Loucy (cell line): ENCODE data around the gene ADCY9.

ENCODE experiments used
- H2AFZ ChIP-seq: fragments of 200-600 bp; sonication (generic); 2 replicates; pipeline ENCODE4 v1.6.0; 2016; ENCODE audit warnings: antibody characterized with exemption, mild to moderate bottlenecking, low read length, moderate library complexity
- H3F3A ChIP-seq: fragments of 200-600 bp; 2 replicates; pipeline ENCODE4 v1.6.0; 2016; ENCODE audit warnings: antibody characterized with exemption, low read depth, mild to moderate bottlenecking
- H3K27me3 ChIP-seq: fragments of 200-600 bp; sonication (generic); 2 replicates; pipeline ENCODE4 v1.6.1; 2014; ENCODE audit warnings: low read length, mild to moderate bottlenecking; ENCODE audit not compliant: insufficient read depth, poor library complexity, severe bottlenecking
- H3K36me3 ChIP-seq: fragments of 200-600 bp; sonication (generic); 2 replicates; pipeline ENCODE4 v1.6.1; 2016; ENCODE audit warnings: low read length; ENCODE audit not compliant: insufficient read depth
- H3K4me1 ChIP-seq: fragments of 200-600 bp; sonication (generic); 2 replicates; pipeline ENCODE4 v1.5.1; 2014; ENCODE audit warnings: low read length, mild to moderate bottlenecking; ENCODE audit not compliant: insufficient read depth, poor library complexity, severe bottlenecking
- H3K4me2 ChIP-seq: fragments of 200-600 bp; sonication (generic); 2 replicates; pipeline ENCODE4 v1.6.0; 2014; ENCODE audit warnings: antibody characterized with exemption, low read length, low read depth, mild to moderate bottlenecking; ENCODE audit not compliant: poor library complexity, severe bottlenecking
- H3K4me3 ChIP-seq: fragments of 200-600 bp; sonication (generic); 2 replicates; pipeline ENCODE4 v1.5.1; 2014; ENCODE audit warnings: low read length, mild to moderate bottlenecking, mixed read lengths; ENCODE audit not compliant: poor library complexity, severe bottlenecking
- H3K79me2 ChIP-seq: fragments of 200-600 bp; sonication (generic); 2 replicates; pipeline ENCODE4 v1.6.1; 2014; ENCODE audit warnings: low read length; ENCODE audit not compliant: insufficient read depth
- H3K9ac ChIP-seq: fragments of 200-600 bp; sonication (generic); 2 replicates; pipeline ENCODE4 v1.6.0; 2014; ENCODE audit warnings: mild to moderate bottlenecking, low read depth, low read length, moderate library complexity; ENCODE audit not compliant: poor library complexity, severe bottlenecking
- H3K9me2 ChIP-seq: fragments of 200-600 bp; sonication (generic); replicated peaks from 2 replicates; pipeline ENCODE4 v1.6.1; 2016; ENCODE audit warnings: low read depth, low read length, mixed read lengths
- H3K9me3 ChIP-seq: fragments of 200-600 bp; sonication (generic); 2 replicates; pipeline ENCODE4 v1.6.1; 2014; ENCODE audit warnings: mild to moderate bottlenecking, antibody characterized with exemption, low read length, low read depth; ENCODE audit not compliant: insufficient read depth
- H4K20me1 ChIP-seq: fragments of 200-600 bp; sonication (generic); 2 replicates; pipeline ENCODE4 v1.6.0; 2014; ENCODE audit warnings: antibody characterized with exemption, low read length, mild to moderate bottlenecking; ENCODE audit not compliant: insufficient read depth, poor library complexity, severe bottlenecking
- CTCF ChIP-seq: fragments of 200-600 bp; sonication (generic); conservative IDR thresholded peaks from 2 replicates; pipeline ENCODE4 v1.5.1; 2014; ENCODE audit warnings: mild to moderate bottlenecking, antibody characterized with exemption, low read length
- EZH2phosphoT487 ChIP-seq: fragments of 200-600 bp; IDR thresholded peaks from 2 replicates; pipeline ENCODE4 v1.6.1; 2018; ENCODE audit warnings: antibody characterized with exemption, mild to moderate bottlenecking, moderate library complexity, borderline replicate concordance

ADCY9 gene

GRCh38 chr16:3949946-3950342, 166.3 kb downstream of the ADCY9 start:
- H4K20me1 ChIP-seq, result no peaks in the 10 kb centered on the region
- no peak overlapping the region for H3K9ac ChIP-seq
- H2AFZ ChIP-seq, result no peak overlapping the region
- no peak overlapping the region for H3K4me2 ChIP-seq
- no peaks in the 10 kb centered on the region for H3K79me2 ChIP-seq
- H3K27me3 ChIP-seq, result no peaks in the 10 kb centered on the region
- no peak overlapping the region for H3K4me3 ChIP-seq
- no peaks in the 10 kb centered on the region for H3K9me2 ChIP-seq
- H3K4me1 ChIP-seq, result no peaks in the 10 kb centered on the region
- no peaks in the 10 kb centered on the region for H3K9me3 ChIP-seq
- H3K36me3 ChIP-seq, result no peaks in the 10 kb centered on the region
- no peaks in the 10 kb centered on the region for H3F3A ChIP-seq
- TF ChIP-seq EZH2phosphoT487, result no peak
- no peak for TF ChIP-seq CTCF

- Histone ChIP-seq H3K4me3 (no peak overlapping the region), H3K9ac (no peak overlapping the region)
These were observed 167.0 kb downstream of the ADCY9 start for GRCh38 chr16:3949287-3949686.

DNA sequence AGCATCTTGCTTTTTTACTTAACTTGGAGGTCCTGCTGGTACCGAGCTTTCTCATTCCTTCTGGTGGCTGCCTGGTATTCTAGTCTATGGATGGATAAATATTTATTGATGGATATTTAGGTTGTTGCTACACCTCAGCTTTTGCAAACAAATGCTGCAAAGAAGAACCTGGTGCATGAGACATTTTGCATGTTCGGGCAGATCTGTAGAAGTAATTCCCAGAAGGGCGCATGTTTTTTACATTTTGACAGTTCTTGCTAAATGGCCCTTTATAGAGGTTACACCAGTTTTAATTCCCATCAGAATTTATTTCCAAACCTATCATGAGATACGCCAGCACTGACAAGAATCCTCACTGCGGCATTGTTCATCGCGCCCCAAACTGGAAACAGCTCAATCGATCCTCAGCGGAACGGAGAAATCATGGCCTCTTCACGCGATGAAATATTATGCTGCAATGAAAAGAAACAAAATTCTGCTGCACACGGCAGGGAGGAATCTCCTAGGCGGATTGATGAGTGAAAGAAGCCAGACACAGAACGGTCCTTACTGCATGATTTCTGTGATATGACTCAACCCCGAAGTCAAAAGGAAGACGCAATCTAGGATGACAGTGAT, 167.8 kb downstream of the ADCY9 start:
- no peaks in the 10 kb centered on the region for H3K9me3 ChIP-seq
- no peak overlapping the region for H3K4me3 ChIP-seq
- no peaks in the 10 kb centered on the region for H3K27me3 ChIP-seq
- no peak overlapping the region for H3K9ac ChIP-seq
- H3K79me2 ChIP-seq, result no peaks in the 10 kb centered on the region
- TF ChIP-seq CTCF, result no peak
- no peak for TF ChIP-seq EZH2phosphoT487
- H3K4me2 ChIP-seq, result no peak overlapping the region
- no peaks in the 10 kb centered on the region for H3K9me2 ChIP-seq
- H4K20me1 ChIP-seq, result no peaks in the 10 kb centered on the region
- no peaks in the 10 kb centered on the region for H3K4me1 ChIP-seq
- no peak overlapping the region for H2AFZ ChIP-seq
- no peaks in the 10 kb centered on the region for H3F3A ChIP-seq
- H3K36me3 ChIP-seq, result no peaks in the 10 kb centered on the region

More at GRCh38 chr16:3949287-3949686, 167.0 kb downstream of the ADCY9 start:
- Histone ChIP-seq H2AFZ (no peak overlapping the region), H3K27me3 (no peaks in the 10 kb centered on the region), H3K9me3 (no peaks in the 10 kb centered on the region), H3F3A (no peaks in the 10 kb centered on the region), H3K36me3 (no peaks in the 10 kb centered on the region), H3K9me2 (no peaks in the 10 kb centered on the region), H4K20me1 (no peaks in the 10 kb centered on the region), H3K4me2 (no peak overlapping the region), H3K79me2 (no peaks in the 10 kb centered on the region), H3K4me1 (no peaks in the 10 kb centered on the region)
- TF ChIP-seq EZH2phosphoT487 (no peak), CTCF (no peak)
